ENCODE data around the gene E2F1. TPM values are rescaled to one million over a fixed set of nuclear protein-coding genes. Genes with fewer than 3 reads are reported as not detected.
A peak's percentile ranks its signal among the peaks of the same experiment; 100 is the strongest.
"Not testable (repeated sequence)": the region's sequence is repeated elsewhere in the genome, so short reads cannot be mapped to it uniquely, and the experiment has no call there.

E2F1 gene
- total and polyA plus RNA-seq, 9 donors = 0.95 to 7.6 (median 3.4) TPM

DNA sequence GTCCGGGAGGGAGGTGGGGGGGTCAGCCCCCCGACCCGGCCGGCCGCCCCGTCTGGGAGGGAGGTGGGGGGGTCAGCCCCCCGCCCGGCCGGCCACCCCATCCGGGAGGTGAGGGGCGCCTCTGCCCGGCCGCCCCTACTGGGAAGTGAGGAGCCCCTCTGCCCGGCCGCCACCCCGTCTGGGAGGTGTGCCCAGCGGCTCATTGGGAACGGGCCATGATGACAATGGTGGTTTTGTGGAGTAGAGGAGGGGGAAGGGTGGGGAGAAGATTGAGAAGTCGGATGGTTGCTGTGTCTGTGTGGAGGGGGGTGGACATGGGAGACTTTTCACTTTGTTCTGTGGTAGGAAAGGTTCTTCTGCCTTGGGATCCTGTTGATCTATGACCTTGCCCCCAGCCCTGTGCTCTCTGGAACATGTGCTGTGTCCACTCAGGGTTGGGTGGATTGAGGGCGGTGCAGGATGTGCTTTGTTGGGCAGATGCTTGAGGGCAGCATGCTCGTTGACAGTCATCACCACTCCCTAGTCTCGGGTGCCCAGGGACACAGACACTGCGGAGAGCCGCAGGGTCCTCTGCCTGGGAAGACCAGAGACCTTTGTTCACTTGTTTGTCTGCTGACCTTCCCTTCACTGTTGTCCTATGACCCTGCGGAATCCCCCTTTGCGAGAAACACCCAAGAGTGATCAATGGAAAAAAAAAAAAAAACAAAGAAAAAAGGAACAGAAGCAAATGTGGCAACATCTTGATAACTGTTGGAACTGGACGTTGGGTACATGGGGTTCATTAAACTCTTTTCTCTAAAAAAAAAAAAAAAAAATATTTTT, 15.7 kb upstream of the E2F1 start:
- TF ChIP-seq EP300 (IDR thresholded peaks at IDR 0.05) = no peak
- TF ChIP-seq, protein P1, sequence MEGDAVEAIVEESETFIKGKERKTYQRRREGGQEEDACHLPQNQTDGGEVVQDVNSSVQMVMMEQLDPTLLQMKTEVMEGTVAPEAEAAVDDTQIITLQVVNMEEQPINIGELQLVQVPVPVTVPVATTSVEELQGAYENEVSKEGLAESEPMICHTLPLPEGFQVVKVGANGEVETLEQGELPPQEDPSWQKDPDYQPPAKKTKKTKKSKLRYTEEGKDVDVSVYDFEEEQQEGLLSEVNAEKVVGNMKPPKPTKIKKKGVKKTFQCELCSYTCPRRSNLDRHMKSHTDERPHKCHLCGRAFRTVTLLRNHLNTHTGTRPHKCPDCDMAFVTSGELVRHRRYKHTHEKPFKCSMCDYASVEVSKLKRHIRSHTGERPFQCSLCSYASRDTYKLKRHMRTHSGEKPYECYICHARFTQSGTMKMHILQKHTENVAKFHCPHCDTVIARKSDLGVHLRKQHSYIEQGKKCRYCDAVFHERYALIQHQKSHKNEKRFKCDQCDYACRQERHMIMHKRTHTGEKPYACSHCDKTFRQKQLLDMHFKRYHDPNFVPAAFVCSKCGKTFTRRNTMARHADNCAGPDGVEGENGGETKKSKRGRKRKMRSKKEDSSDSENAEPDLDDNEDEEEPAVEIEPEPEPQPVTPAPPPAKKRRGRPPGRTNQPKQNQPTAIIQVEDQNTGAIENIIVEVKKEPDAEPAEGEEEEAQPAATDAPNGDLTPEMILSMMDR (IDR thresholded peaks at IDR 0.05) = no peak
- TF ChIP-seq POLR2A (IDR thresholded peaks at IDR 0.05) = no peak
- peaks cover 7% of the 10 kb centered on the region for H3K4me1 ChIP-seq (ENCODE audit: insufficient read depth)
- 88 to 91% (median 90%) methylated on average over 12 to 27 of the region's 27 CpGs for WGBS, 3 donors

DNA sequence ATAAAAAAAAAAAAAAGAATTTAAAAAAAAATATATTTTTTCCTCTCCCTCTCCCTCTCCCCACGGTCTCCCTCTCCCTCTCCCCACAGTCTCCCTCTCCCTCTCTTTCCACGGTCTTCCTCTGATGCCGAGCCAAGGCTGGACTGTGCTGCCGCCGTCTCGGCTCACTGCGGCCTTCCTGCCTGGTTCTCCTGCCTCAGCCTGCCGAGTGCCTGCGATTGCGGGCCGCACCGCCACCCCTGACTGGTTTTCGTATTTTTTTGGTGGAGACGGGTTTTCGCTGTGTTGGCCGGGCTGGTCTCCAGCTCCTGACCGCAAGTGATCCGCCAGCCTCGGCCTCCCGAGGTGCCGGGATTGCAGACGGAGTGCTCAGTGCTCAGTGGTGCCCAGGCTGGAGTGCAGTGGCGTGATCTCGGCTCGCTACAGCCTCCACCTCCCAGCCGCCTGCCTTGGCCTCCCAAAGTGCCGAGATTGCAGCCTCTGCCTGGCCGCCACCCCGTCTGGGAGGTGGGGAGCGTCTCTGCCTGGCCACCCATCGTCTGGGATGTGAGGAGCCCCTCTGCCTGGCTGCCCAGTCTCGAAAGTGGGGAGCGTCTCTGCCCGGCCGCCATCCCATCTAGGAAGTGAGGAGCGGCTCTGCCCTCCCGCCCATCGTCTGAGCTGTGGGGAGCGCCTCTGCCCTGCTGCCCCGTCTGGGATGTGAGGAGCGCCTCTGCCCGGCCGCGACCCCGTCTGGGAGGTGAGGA, 14.7 kb upstream of the E2F1 start:
- H3K27ac ChIP-seq; H3K4me1 ChIP-seq (ENCODE audit: insufficient read depth); H3K4me3 ChIP-seq; intact Hi-C loops (cut with DNase I); DNase-seq; H3K36me3 ChIP-seq; H3K9me3 ChIP-seq; H3K27me3 ChIP-seq: not testable (repeated sequence)
- 95 to 98% (median 96%) methylated on average over 43 to 45 of the region's 45 CpGs for WGBS, 3 donors

More for the DNA sequence above, 15.7 kb upstream of the E2F1 start:
- H3K27ac ChIP-seq = no peak overlapping the region
- no peak for DNase-seq
- no peaks in the 10 kb centered on the region for H3K27me3 ChIP-seq
- H3K9me3 ChIP-seq = no peaks in the 10 kb centered on the region
- intact Hi-C loops (cut with DNase I) = no loop called here
- H3K4me3 ChIP-seq = no peak overlapping the region
- H3K36me3 ChIP-seq = no peaks in the 10 kb centered on the region

DNA sequence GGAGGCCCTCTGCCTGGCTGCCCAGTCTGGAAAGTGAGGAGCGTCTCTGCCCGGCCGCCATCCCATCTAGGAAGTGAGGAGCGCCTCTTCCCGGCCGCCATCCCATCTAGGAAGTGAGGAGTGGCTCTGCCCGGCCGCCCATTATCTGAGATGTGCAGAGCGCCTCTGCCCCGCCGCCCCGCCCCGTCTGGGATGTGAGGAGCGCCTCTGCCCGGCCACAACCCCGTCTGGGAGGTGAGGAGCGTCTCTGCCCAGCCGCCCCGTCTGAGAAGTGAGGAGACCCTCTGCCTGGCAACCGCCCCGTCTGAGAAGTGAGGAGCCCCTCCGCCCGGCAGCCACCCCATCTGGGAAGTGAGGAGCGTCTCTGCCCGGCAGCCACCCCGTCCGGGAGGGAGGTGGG, 12.8 kb upstream of the E2F1 start:
- H3K4me3 ChIP-seq; DNase-seq; intact Hi-C loops (cut with DNase I); H3K27ac ChIP-seq; H3K27me3 ChIP-seq; H3K9me3 ChIP-seq; H3K36me3 ChIP-seq: not testable (repeated sequence)
- WGBS, 3 donors = 92 to 98% (median 96%) methylated on average over 11 to 21 of the region's 27 CpGs
- H3K4me1 ChIP-seq (ENCODE audit: insufficient read depth) = peaks cover 18% of the 10 kb centered on the region

DNA sequence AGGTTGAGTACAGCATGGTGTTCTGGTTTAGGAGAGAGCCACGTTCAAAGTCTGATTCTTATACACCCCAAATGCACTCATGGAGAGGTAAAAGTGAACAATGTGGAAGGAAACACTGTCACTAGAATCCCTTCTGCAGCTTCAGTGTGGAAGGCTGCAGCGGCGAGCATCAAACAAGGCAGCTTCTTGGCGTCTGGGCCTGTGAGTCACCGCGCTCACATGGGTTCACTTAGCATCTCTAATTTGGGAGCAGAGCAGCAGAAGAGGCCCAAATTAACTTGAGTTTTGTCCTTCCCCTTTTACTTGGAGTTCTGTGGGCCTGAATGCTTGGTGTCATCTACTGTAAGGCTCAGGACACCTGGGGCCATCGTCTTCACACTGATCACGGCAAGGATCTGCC, 10.9 kb upstream of the E2F1 start:
- Histone ChIP-seq H3K36me3 (no peaks in the 10 kb centered on the region), H3K27me3 (no peaks in the 10 kb centered on the region), H3K27ac (no peak overlapping the region), H3K4me3 (no peak overlapping the region), H3K9me3 (no peaks in the 10 kb centered on the region), H3K4me1 (ENCODE audit: insufficient read depth) (peaks cover 13% of the 10 kb centered on the region)
- TF ChIP-seq EP300 (IDR thresholded peaks at IDR 0.05) (no peak), POLR2A (IDR thresholded peaks at IDR 0.05) (no peak)
- TF ChIP-seq, protein P1 (IDR thresholded peaks at IDR 0.05) = no peak
- 68 to 81% (median 81%) methylated on average over 8 of the region's 8 CpGs for WGBS, 3 donors
- intact Hi-C loops (cut with DNase I) = no loop called here
- peak in 1 of 5 donors; percentile 60 for DNase-seq

DNA sequence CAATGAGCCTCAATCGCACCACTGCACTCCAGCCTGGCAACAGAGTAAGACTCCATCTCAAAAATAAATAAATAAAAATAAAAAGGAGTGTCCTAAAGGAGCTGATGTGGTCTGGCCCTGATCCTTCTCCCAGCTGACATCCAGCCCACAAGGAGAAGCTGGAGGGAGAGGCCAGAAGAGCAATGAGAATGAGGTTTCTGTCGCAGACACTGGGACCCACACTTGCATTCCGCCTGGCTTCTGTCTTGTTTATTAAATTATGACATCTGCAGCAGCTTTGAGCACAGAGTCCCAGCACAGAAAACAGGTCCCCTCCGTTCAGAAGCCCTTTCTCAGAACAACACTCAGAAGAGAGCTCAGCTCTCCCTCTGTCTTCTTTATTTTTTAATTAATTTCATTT, 10.3 kb upstream of the E2F1 start:
- H3K4me3 ChIP-seq = no peak overlapping the region
- WGBS, 3 donors = 74 to 77% (median 76%) methylated on average over 4 of the region's 4 CpGs
- H3K9me3 ChIP-seq = no peaks in the 10 kb centered on the region
- no peak overlapping the region for H3K27ac ChIP-seq
- H3K27me3 ChIP-seq = no peaks in the 10 kb centered on the region
- H3K4me1 ChIP-seq (ENCODE audit: insufficient read depth) = peaks cover 13% of the 10 kb centered on the region
- no peak for DNase-seq
- no peak for TF ChIP-seq EP300 (IDR thresholded peaks at IDR 0.05)
- TF ChIP-seq POLR2A (IDR thresholded peaks at IDR 0.05) = no peak
- TF ChIP-seq, protein P1 (IDR thresholded peaks at IDR 0.05) = no peak
- intact Hi-C loops (cut with DNase I) = no loop called here
- no peaks in the 10 kb centered on the region for H3K36me3 ChIP-seq

Measured in ovary (tissue), 9 donors.